GM21825 (cell line): ENCODE results near the gene LIPC.

Experiments used
- ATAC-seq: cut with Tn5 transposase; IDR thresholded peaks from one replicate; pipeline ENCODE4 v1.9.1; 2021; ENCODE audit warnings: mild to moderate bottlenecking, moderate library complexity; ENCODE audit not compliant: unreplicated experiment

The LIPC gene

GRCh38 chr15:58512522-58512921, 80.7 kb downstream of the LIPC start:
- ATAC-seq = no peak

- ATAC-seq = no peak
Measured at GRCh38 chr15:58513008-58513407, 81.2 kb downstream of the LIPC start.

GRCh38 chr15:58513726-58514336, 82.0 kb downstream of the LIPC start:
- ATAC-seq = no peak

- ATAC-seq = no peak
Measured at GRCh38 chr15:58515807-58516206, 84.0 kb downstream of the LIPC start.

- ATAC-seq = no peak
Measured at GRCh38 chr15:58517252-58517681, 85.5 kb downstream of the LIPC start.

- ATAC-seq = peak; percentile 77
Measured at GRCh38 chr15:58517682-58518525, 86.1 kb downstream of the LIPC start.

GRCh38 chr15:58518626-58519025, 86.8 kb downstream of the LIPC start:
- ATAC-seq = no peak

GRCh38 chr15:58519516-58519915, 87.7 kb downstream of the LIPC start:
- no peak for ATAC-seq

GRCh38 chr15:58520464-58520863, 88.7 kb downstream of the LIPC start:
- ATAC-seq = no peak

- ATAC-seq = no peak
Measured at GRCh38 chr15:58520936-58521292, 89.1 kb downstream of the LIPC start.

- ATAC-seq = no peak
Measured at GRCh38 chr15:58521293-58521991, 89.7 kb downstream of the LIPC start.

- no peak for ATAC-seq
Measured at GRCh38 chr15:58522391-58522790, 90.6 kb downstream of the LIPC start.

- ATAC-seq = no peak
Measured at GRCh38 chr15:58522865-58523264, 91.1 kb downstream of the LIPC start.

GRCh38 chr15:58523634-58524033, 91.8 kb downstream of the LIPC start:
- ATAC-seq = no peak

- no peak for ATAC-seq
Measured at GRCh38 chr15:58524247-58524646, 92.5 kb downstream of the LIPC start.

GRCh38 chr15:58525991-58526421, 94.2 kb downstream of the LIPC start:
- ATAC-seq = no peak

- ATAC-seq = no peak
Measured at GRCh38 chr15:58526647-58527192, 94.9 kb downstream of the LIPC start.

GRCh38 chr15:58527573-58528187, 95.9 kb downstream of the LIPC start:
- ATAC-seq = no peak

- no peak for ATAC-seq
Measured at GRCh38 chr15:58528188-58528870, 96.5 kb downstream of the LIPC start.

GRCh38 chr15:58529041-58529440, 97.2 kb downstream of the LIPC start:
- ATAC-seq = no peak
